NCI-H1930 (cell line): ENCODE data around the gene CLTCL1.
A peak's percentile ranks its signal among the peaks of the same experiment; 100 is the strongest.
"Not testable (repeated sequence)": the region's sequence is repeated elsewhere in the genome, so short reads cannot be mapped to it uniquely, and the experiment has no call there.

Experiments
- DNase-seq, 2 experiments: peaks; one replicate each; lab custom pipeline; 2025; lab: John Stamatoyannopoulos, UW

Gene CLTCL1

DNA sequence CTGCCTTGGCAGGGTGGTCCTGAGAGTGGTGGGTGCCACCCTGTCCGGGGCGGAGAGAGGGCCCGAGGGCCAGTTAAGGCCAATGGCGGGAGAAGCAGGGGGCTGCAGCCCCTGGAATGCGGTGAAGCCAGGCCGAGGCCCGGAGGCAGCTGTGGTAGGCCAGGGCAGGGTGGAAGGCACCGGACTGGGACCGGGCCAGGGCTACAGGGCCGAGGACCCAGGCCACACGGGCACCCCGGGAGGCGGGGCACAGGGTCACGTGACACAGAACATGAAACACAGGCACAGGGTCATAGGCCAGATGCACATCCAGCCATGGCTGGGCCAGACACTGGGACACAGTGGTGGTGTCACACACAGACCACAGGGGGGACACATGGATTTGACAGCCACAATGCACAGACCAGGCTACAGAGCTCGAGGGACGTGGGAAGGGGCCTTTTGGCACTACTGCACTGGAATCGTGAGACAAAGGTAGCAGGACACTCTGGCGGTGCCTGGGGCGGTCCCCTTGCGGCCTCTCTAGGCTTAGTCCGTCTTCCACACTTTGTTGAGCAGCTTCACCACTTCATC, 115.8 kb downstream of the CLTCL1 start:
- DNase-seq = no peak

DNA sequence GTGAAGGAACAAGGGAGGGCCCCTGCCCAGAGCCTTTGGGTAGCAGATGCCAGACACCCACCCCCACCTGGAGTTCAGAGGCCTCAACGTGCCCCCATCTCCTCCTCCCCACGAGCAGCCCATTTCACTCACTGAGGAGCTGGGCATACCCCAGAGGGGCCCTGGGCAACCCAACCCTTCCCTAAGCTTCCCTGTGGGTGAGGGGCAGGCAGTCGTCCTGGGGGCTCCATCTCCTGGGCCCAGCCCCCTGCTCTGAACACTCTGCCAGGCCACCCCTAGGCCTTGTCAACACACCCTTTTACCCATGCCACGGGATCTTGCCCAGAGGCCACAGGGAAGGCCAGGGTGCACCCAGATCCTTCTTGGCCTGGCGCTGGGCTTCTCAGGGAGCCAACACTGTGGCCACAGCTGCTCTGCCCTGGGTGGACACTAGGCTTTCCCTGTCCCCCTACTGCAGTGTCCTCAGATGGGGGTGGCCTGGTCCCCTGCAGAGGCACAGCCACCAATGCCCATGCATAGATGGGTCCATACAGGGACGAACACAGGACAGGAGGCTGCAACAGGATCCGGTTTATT, 116.4 kb downstream of the CLTCL1 start:
- no peak for DNase-seq

DNA sequence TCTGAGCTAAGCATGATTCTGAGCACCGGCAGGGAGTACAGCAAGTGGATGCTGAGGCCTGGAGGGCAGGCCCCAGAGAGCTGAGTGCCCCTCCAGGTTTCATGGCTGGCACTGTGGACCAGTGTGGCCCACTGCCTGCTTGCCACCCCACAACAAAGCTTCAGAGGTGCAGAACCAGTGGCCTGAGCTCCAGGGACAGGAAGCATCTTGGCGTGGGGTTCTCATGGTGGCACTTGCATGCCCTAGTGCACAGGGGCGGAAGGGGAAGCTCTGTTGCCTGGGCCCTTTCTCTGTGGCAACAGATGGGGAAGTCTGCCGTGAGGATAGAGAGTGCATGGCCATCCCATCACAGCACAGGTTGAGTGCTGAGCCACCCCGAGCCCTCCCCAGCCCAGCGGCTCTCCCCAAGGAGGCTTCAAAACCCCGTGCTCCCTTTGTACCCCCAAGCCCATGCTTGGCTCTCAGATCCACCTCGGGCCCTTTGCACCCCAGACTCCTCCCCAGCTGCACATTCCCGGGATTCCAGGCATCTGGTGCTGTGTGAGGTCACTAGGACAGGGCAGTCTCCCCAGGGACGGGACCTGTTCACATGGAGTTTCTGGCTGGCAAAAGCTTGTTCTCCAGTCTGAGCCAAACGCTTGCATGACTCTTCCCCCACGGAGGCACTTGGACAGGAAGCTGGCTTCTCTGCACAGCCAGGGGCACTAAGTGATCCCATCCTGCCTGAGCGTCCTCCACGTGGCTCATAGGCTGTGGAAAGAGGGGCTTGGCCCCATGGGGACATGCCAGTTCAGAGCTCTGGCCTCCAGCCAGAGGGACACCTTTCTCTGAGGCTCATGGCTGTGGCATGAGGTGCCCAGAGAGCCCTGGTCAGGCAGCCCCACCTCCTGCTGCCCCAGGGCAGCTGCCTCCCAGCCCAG, 117.2 kb downstream of the CLTCL1 start:
- no peak for DNase-seq

DNA sequence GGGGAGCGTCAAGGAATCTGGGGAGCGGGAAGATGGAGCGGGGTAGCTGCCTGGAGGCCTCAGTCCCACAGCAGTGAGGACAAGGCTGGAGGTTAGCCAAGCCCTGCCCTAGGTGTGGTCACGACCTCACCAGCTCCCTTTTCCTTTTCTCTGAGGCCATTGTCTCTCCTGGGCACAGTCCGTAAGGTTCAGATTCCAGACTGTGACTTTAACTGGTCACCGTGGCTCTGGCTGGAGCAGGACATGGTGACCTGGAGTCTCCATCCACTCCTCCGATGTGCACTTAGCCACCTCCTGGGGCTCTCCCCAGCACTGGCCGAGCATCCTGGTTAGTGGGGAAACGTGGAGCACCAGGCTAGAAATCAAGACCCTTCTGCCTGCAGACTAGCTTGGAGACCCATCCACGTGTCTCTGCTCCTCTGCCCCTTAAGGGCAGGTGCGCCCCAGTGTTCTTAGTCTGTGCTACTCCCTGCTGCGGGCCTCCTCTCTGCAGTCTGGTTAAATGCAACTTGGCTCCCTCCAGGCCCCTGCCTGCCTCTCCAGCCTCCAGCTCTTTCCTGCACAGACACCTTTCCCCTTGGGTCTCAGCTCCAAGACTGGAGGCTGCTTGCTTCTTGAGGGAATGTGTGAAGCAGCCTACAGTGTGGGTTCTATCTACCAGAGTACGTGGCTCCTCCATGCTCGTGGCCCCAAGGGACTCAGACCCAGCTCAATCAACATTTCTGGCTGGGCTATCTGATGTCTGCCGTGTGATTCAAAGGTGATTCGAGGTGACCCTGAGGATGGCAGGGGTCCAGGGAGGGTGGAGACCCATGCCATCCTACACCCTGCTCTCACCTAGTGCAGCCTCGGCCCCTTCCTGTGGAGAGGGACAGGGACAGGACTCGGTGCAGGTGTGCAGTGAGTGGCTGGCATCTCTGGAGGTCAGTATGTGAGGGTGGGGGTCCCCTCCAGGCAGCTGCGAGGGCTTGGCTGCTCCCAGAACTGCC, 118.2 kb downstream of the CLTCL1 start:
- DNase-seq = no peak

DNA sequence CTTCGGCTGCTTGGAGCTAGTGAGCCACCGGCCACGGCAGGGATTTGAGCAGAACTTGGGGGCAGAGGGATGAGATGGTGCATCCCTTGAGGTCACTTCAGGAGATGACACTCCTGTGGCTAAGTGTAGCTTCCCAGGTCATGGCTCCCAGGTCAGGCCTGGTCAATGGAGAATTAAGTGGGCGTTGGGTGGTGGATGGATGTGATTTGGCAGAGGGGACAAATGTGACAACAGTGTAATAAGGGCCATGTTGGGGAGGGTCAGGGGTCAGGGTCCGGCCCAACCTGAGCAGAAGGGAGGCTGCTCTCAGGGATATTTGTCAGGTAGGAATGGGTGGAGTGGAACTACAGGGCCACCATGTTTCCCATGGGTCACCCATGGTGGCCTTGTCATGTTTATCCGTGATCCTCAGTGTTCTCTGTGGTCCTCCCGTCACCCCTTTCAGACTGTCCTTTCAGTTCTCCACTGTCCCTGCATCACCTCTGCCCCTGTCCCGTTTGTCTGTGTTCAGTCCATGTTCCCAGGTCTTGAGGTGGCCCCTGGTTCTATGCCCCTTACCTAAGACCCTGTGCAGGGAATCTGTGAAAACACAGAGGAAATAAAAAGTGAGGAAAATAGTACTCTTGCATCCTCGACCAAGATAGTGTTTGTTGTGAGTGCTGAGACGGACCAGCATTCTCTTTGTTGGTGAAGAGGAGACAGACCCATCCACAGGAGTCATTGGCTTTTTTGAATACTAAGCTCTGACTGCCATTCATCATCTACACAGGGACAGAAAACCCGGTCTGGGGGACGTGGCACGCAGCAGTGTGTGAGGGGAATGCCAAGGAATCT, 119.1 kb downstream of the CLTCL1 start:
- no peak for DNase-seq

DNA sequence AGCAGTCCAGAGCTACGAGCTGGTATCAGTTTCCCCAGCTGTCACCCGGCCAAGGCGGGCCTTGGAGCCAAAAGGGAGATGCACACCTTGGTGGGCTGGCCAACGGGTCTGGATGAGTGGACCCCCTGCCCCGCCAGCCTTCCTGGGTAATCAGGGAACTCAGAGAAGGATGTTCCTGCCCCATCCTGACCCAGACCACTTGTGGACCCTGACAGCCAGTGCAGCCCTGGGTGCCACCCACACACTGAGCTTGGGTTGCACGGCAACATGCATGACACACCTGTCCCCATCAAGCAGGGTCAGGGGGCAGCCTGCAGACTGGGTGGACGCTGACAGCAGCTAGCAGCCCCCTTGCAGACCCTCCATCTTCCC, 121.6 kb downstream of the CLTCL1 start:
- DNase-seq = no peak

DNA sequence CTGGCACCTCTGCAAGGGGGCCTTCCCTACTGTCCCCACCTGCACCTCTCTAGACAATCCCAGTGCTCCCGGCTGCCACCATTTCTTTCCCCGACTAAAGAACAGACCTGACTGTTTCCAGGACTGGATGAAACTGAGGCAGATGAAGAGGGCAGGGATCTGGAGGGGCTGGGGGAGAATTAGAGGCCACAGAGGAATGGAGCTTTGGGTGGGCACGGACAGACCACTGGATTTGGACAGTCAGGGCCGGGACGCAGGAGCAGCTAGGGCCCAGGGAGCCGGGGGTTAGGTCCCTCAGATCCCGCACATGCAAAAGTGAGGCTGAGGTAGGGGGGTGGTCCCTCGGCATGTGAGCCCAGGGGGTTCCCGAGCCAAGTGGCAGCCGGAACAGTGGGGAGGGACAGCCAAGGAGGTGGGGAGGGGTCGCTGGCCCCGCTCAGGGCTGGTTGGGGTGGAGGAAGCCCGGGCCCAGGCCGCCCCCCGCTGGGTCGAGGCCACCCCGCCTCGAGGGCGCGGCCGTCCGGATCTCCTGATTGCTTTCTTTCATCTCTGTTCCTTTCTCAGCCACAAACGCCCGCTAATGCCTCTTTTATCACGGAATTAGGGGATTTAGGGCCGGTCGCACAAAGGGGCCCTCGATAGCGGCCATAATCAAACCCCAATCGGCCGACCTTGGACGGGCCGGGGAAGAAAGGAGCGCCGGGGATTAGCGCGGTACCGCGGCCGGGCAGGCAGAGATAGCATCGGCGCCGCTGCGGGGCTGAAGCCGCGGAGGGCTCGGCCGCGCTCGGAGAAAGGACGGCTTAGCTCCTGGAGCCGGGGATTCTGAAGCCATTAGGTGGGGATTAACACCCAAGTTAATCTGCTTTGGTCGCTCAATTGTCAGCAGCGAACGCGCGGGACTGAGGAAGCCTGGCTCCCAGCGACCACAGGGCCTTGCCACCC, 122.2 kb downstream of the CLTCL1 start:
- DNase-seq = no peak

DNA sequence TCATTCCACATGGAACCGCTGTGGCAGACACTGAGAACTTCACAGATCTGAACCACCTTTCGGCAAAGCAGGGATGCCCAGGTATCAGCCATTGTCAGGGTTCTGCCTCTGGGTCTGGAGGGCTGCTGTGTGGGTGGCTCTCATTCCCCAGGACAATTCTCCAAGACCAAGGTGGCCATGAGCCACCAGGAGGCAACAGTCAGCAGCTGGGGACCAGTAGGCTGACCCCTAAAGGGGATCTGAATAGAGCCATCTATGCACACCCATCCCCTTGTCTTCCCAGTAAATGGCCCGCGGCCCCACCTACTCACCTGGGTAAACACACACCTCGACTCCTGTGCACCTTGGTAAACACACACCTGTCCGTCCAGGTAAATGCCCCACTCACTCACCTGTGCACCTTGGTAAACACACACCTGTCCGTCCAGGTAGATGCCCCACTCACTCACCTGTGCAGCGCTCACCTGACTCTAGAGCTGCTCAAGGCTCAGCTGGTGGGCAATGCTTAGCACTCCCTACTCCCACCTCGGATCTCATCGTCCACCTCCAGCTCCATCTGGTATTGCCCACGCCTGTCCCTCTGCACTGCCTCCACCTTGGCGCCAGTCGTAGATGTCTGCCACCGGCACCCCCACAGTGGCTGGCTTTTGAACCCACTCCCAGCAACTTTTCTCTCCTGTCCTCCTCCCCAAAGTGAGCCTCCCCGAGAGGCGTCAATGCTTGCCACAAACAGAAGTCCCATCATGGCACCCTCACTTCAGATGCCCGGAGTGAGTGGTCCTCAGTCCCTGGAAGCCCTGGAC, 123.2 kb downstream of the CLTCL1 start:
- DNase-seq = peak in 1 of 2 experiments; percentile 30

DNA sequence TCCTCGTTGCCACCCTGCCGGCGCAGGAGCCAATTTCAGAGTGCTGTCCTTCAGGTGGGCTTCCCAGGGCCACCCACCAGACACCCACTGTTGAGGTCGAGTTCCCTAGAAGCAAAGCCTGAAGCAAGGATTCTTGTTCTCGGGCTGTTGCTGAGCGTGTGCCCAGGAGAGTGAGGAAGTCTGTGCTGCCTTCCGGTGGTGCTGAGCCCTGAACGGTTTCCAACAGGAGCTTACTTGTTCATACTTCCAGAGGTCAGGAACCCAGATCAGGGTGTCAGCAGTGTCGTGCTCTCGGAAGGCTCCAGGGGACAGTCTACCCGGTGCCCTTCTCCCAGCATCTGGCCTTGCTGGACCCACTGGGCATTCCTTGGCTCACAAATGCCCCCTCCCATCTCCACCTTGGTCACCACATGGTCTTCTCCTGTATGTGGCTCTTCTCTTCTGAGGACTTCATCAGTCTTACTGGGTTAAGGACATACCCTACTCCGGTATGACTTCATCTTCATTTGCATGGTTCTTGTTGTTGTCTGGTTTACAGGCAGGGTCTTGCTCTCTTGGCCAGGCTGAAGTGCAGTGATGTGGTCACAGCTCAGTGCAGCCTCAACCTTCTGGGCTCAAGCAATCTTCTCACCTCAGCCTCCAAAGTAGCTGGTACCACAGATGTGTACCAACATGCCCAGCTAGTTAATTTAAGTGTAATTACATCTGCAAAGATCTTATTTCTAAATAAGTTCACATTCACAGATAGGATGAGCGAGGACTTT, 124.2 kb downstream of the CLTCL1 start:
- DNase-seq = no peak

DNA sequence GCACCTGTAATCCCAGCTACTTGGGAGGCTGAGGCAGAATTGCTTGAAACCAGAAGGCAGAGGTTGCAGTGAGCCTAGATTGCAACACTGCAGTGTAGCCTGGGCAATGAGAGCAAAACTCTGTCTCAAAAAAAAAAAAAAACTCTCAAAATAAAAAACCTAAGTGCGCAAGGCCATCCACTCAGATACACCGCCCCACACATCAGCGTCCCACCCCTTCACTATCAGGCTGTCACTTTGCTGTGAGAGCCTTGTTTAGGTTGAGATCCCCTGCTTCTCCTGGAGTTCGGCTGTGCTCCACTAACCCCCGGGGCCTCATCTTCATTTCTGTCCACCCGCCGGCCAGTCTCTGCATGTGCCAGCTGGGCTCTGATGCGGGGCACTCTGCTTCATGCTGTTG, 125.1 kb downstream of the CLTCL1 start:
- no peak for DNase-seq

DNA sequence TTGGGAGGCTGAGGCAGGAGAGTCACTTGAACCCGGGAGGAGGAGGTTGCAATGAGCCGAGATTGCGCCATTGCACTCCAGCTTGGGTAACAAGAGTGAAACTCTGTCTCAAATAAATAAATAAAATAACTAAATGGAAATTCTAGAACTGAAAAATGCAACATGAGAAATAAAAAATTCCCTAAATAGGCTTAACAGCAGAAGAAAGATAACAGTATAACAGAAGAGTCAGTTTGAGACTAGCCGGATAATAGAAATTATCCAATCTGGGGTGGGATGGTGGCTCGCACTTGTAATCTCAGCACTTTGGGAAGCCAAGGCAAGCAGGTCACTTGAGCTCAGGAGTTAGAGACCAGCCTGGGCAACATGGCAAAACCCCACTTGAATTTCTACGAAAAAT, 127.1 kb downstream of the CLTCL1 start:
- no peak for DNase-seq

DNA sequence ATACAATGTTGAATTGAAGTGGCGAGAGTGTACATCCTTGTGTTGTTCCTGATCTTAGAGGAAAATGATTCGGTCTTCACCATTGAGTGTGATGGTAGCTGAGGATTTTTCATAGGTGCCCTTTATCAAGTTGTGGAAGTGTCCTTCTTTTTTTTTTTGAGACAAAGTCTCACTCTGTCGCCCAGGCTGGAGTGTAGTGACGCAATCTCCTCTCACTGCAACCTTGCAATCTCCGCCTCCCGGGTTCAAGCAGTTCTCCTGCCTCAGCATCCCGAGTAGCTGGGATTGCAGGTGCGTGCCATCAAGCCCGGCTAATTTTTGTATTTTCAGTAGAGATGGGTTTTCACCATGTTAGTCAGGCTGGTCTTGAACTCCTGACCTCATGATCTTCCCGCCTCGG, 132.9 kb downstream of the CLTCL1 start:
- DNase-seq = not testable (repeated sequence)

DNA sequence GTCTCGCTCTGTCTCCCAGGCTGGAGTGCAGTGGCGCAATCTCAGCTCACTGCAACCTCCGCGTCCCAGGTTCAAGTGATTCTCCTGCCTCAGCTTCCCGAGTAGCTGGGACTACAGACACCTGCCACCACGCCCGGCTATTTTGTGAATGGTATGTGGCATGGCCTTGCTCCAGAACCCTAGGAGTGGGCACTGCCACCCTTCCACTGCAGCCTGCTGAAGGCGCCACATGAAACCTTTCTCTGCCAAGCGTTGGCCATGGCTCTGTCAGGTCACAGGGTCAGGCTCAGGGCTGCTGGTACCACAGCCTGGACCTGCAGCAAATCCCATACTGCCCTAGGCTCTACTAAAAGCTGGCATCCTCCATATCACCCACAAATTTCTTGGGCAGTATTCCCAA, 135.4 kb downstream of the CLTCL1 start:
- not testable (repeated sequence) for DNase-seq

DNA sequence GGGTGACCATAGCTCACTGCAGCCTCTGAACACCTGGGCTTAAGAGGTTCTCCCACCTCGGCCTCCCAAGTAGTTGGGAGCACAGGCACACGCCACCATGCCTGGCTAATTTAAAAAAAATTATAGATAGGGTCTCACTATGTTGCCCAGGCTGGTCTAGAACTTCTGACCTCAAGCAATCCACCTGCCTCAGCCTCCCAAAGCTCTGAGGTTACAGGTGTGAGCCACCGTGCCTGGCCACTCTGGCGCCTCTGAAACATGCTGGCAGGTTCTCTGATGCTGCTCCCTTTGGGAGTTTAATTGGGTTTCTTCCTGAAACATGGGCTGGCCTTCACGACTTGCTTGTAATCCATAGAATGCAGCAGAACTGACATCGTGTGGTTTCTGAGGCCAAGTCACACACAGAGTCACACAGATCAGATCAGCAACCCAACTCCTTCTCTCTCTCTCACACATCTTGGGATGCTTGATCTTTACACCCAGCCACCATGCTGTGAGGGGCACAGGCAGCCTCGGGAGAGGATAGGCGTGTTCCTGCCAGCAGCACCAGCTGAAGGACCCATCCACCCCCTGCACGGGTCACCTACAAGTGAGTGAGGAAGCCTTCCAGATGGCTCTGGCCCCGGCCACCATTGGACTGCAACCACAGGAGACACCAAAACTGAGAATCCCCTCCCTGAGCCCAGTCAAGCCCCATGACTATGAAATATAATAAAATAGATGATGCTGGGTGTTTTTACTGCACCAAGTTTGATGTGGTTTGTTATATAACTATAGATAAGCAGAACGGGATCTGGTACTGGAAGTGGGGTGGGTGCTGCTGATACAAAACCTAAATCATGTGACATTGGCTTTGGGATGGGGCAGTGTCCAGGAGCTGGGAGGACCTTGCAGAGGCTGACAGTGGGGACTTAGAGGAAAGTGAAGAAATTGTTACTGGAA, 138.3 kb downstream of the CLTCL1 start:
- no peak for DNase-seq

DNA sequence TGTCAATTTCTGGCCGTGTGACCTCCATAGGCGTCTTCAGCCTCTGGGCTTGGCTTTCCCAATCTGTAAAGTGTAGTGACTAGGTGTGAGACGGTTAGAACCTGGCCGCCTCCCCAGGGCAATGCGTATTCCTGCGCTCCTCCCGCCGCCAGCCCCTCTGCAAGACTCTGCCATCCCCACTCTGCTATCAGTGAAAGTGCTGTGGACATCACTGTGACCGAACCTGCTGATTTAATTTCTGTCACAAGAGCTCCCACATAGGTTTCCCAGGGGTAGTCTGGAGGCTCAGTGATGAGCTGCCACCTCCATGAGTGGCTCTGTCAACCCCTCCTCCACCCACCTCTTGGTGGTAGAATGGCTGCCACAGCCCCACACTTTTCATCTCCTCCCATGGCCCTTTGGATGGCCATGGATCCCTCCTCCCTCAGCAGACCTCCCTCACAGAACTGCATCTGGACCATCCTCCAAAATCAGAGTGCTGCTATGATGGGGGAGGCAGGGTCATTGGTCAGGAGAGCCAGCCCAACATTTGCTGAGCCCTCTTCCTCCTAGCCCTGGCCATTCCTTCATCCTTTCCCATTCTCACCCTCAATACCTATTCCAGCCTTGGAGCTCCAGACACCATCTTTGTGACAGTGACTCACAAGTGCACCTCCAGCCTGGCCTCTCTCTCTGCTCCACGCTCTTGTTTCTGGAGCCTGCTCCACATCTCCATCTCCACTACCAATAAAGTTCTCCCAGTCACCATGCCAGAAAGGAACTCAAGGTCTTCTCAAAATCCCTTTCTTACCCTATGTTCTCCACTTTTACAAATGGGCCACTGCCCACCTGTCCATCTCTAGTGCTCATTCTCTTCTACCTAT, 140.0 kb downstream of the CLTCL1 start:
- DNase-seq = no peak
